ENCODE data around the gene GRID1. TPM values are rescaled to one million over a fixed set of nuclear protein-coding genes. Genes with fewer than 3 reads are reported as not detected.

GRID1 gene
- total RNA-seq, 1 experiment from 2014 or later, result not detected

GRCh38 chr10:85924382-85925102, 442.1 kb downstream of the GRID1 start:
- Histone ChIP-seq H3F3A (ENCODE audit: insufficient read depth, low read depth) (no peaks in the 10 kb centered on the region), H3K27ac (no peak overlapping the region), H3K9me2 (ENCODE audit: insufficient read depth) (no peaks in the 10 kb centered on the region), H3K4me1 (replicated peaks; ENCODE audit: insufficient read depth) (no peaks in the 10 kb centered on the region), H3K36me3 (ENCODE audit: low read depth) (no peaks in the 10 kb centered on the region), H3K9me3 (ENCODE audit: insufficient read depth, low read depth) (no peaks in the 10 kb centered on the region), H3K79me2 (ENCODE audit: low read depth) (no peaks in the 10 kb centered on the region), H3K27me3 (ENCODE audit: insufficient read depth, low read depth) (no peaks in the 10 kb centered on the region), H2AFZ (no peak overlapping the region), H3K4me2 (no peak overlapping the region), H3K4me3 (no peak overlapping the region), H4K20me1 (ENCODE audit: insufficient read depth) (no peaks in the 10 kb centered on the region)
- ChIA-PET CTCF (no interaction called here), POLR2A (ENCODE audit: unreplicated experiment) (no interaction called here)
- BruUV-seq (replicated peaks), result no TSS peak
- TF ChIP-seq, protein P1, sequence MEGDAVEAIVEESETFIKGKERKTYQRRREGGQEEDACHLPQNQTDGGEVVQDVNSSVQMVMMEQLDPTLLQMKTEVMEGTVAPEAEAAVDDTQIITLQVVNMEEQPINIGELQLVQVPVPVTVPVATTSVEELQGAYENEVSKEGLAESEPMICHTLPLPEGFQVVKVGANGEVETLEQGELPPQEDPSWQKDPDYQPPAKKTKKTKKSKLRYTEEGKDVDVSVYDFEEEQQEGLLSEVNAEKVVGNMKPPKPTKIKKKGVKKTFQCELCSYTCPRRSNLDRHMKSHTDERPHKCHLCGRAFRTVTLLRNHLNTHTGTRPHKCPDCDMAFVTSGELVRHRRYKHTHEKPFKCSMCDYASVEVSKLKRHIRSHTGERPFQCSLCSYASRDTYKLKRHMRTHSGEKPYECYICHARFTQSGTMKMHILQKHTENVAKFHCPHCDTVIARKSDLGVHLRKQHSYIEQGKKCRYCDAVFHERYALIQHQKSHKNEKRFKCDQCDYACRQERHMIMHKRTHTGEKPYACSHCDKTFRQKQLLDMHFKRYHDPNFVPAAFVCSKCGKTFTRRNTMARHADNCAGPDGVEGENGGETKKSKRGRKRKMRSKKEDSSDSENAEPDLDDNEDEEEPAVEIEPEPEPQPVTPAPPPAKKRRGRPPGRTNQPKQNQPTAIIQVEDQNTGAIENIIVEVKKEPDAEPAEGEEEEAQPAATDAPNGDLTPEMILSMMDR (conservative IDR thresholded peaks at IDR 0.05), result no peak
- TF ChIP-seq EZH2 (IDR thresholded peaks at IDR 0.05; ENCODE audit: low read depth), result no peak
- intact Hi-C loops (cut with micrococcal nuclease; ENCODE audit: unreplicated experiment), result no loop called here
- no peak for DNase-seq

DNA sequence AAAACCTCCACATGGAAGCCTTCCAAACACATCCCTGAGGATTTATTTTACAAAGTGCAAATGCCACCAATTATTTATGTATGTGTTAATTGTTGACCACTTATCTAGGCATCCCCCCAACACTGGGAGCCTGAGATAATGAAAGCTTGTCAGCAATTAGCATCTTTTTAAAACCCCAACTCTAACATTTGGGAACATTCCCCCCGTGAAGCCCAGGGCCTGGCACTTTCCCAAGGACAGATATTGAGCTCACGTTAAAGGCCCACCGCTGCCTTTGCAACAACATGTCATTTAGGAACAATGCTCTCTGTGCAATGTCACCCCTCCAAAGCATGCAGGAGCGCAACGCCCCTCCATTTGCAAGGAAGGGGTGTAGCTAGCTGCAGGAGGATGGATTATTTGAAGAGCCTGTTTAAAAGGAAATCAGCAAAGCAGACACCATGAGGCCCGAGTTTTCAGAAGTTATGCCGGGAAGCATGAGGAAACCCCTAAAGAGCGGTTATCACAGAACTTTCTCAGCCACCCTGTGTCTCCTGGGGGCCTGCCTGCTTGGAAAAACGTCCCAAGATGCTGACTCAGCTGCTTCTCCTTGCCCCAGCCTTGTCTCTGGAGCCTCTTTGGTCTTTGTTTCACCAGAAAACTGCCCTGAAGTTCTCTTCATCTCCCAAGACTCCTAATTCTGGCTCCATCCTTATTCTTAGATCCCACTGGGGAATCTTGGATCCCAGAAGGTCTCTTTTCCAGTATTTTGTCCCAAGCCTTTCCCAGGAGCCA, 444.1 kb downstream of the GRID1 start:
- H3K9me3 ChIP-seq (ENCODE audit: insufficient read depth, low read depth), result no peaks in the 10 kb centered on the region
- H3F3A ChIP-seq (ENCODE audit: insufficient read depth, low read depth), result no peaks in the 10 kb centered on the region
- H3K4me2 ChIP-seq, result no peak overlapping the region
- DNase-seq, result no peak
- CTCF ChIA-PET, result no interaction called here
- H3K9me2 ChIP-seq (ENCODE audit: insufficient read depth), result no peaks in the 10 kb centered on the region
- no peaks in the 10 kb centered on the region for H3K27me3 ChIP-seq (ENCODE audit: insufficient read depth, low read depth)
- no peaks in the 10 kb centered on the region for H3K36me3 ChIP-seq (ENCODE audit: low read depth)
- TF ChIP-seq, protein P1 (conservative IDR thresholded peaks at IDR 0.05), result no peak
- TF ChIP-seq EZH2 (IDR thresholded peaks at IDR 0.05; ENCODE audit: low read depth), result no peak
- no peaks in the 10 kb centered on the region for H3K79me2 ChIP-seq (ENCODE audit: low read depth)
- H3K4me1 ChIP-seq (replicated peaks; ENCODE audit: insufficient read depth), result no peaks in the 10 kb centered on the region
- H3K4me3 ChIP-seq, result no peak overlapping the region
- POLR2A ChIA-PET (ENCODE audit: unreplicated experiment), result no interaction called here
- intact Hi-C loops (cut with micrococcal nuclease; ENCODE audit: unreplicated experiment), result no loop called here
- no TSS peak for BruUV-seq (replicated peaks)
- H4K20me1 ChIP-seq (ENCODE audit: insufficient read depth), result no peaks in the 10 kb centered on the region
- no peak overlapping the region for H2AFZ ChIP-seq
- no peak overlapping the region for H3K27ac ChIP-seq

DNA sequence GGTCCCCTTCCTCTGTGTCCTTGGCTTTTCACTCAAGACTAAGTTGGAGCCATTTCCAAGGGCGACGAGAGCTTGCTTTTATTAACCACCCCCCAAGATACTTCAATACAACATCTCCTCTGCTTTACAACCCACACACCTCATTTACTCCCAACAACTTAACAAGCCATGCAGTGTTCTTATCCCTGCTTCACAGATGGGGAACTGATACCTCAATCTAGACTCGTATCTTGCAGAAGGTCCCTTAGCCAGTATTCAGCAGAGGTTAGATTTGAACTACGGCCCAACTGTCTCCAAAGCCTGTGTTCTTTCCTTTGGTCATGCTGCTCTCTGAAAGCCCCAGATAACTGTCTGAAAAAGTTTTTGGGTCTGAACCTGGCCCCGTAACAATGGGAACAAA, 444.8 kb downstream of the GRID1 start:
- no peaks in the 10 kb centered on the region for H3K36me3 ChIP-seq (ENCODE audit: low read depth)
- H3K9me2 ChIP-seq (ENCODE audit: insufficient read depth), result no peaks in the 10 kb centered on the region
- no peaks in the 10 kb centered on the region for H3K4me1 ChIP-seq (replicated peaks; ENCODE audit: insufficient read depth)
- no TSS peak for BruUV-seq (replicated peaks)
- no peak overlapping the region for H3K4me2 ChIP-seq
- no peaks in the 10 kb centered on the region for H3K9me3 ChIP-seq (ENCODE audit: insufficient read depth, low read depth)
- no peaks in the 10 kb centered on the region for H4K20me1 ChIP-seq (ENCODE audit: insufficient read depth)
- no peaks in the 10 kb centered on the region for H3K27me3 ChIP-seq (ENCODE audit: insufficient read depth, low read depth)
- H3K4me3 ChIP-seq, result no peak overlapping the region
- H3F3A ChIP-seq (ENCODE audit: insufficient read depth, low read depth), result no peaks in the 10 kb centered on the region
- H2AFZ ChIP-seq, result no peak overlapping the region
- intact Hi-C loops (cut with micrococcal nuclease; ENCODE audit: unreplicated experiment), result no loop called here
- no peaks in the 10 kb centered on the region for H3K79me2 ChIP-seq (ENCODE audit: low read depth)
- TF ChIP-seq, protein P1 (conservative IDR thresholded peaks at IDR 0.05), result no peak
- TF ChIP-seq EZH2 (IDR thresholded peaks at IDR 0.05; ENCODE audit: low read depth), result no peak
- ChIA-PET CTCF (no interaction called here), POLR2A (ENCODE audit: unreplicated experiment) (interaction anchor here (0.6 kb wide), 1 partner anchor 1617 kb away, joined by 8 read pairs; no protein-coding TSS in a partner anchor)
- no peak overlapping the region for H3K27ac ChIP-seq
- no peak for DNase-seq
